D341Med (cell line): ENCODE results near the gene RUFY1.
"Not testable (repeated sequence)": the region's sequence is repeated elsewhere in the genome, so short reads cannot be mapped to it uniquely, and the experiment has no call there.

ENCODE experiments used
- DNase-seq: peaks from one replicate; pipeline ENCODE4 v3.0.0; 2012; ENCODE audit warnings: low spot score

The RUFY1 gene

DNA sequence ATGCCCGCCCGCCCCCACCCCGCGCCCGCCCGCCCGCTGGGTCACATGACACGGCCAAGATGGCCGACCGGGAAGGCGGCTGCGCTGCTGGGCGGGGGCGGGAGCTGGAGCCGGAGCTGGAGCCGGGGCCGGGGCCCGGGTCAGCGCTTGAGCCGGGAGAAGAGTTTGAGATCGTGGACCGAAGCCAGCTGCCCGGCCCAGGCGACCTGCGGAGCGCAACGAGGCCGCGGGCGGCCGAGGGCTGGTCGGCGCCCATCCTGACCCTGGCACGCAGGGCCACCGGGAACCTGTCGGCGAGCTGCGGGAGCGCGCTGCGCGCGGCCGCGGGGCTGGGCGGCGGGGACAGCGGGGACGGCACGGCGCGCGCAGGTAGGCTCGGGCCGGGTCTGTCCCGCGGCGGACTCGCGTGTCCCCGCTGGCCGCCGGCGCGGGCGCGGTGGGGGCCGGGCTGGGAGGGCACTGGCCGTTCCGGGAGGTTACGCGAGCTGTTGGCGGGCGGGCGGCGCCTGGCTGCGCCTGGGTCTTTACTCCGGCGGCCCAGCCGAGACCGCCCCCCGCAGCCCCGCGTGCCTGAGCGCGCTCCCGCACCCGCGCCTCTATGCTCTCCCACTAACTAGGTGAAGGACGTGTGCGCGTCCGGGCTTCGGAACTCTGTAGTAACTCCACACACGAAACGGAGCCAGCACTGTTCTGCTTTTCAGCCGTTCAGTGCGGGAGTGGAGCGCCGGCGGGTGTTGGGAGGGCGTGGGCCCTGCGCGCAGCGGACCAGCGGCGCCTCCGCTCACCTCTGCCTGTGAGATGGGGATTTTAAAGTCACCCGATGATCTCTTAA is at the start of gene RUFY1:
RUFY1 (plus strand) TSS at position 44 of the 832 bp plus-strand sequence; CDS start at position 60, 16 bp downstream.
- DNase-seq = peak; percentile 91

DNA sequence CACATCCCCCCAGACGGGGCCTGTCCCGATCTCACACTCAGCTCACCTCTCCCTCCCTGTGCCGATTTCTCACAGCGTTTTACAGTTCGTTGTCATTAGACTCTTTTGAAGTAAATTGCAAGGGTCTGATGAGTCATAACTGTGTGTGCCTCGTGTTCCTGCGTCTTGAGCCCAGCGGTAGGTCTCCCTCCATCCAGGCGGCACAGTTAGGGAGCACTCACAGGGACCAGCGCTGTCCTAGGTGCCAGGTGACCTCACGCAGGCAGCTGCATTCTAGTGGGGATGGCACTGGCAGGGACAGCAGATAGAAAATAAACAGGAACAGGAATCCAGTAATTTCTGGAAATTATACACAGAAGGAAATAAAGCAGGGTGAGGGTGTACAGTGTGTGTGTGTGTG is 48.4 kb upstream of the RUFY1 start:
- not testable (repeated sequence) for DNase-seq

- not testable (repeated sequence) for DNase-seq
These were observed 47.9 kb upstream of the RUFY1 start for GRCh38 chr5:179502420-179502819.

DNA sequence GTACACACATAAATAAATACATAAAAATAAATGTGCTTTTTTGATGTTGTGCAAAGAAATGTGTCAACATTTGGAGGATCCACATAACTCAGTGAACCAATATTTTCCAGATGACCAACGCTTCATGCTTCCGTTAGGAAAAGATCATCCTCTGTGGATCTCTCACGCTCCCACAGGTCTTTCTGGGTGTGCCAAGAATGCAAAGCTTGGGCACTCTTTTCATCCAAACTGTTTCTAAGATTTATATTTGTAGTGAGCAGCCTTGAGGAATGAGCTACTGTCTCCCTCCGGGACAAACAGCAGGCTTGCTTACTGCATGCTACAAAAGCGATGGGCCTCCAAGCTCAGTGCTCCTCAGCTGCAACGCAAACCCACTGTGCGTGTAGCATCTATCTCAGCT is 46.2 kb upstream of the RUFY1 start:
- no peak for DNase-seq

DNA sequence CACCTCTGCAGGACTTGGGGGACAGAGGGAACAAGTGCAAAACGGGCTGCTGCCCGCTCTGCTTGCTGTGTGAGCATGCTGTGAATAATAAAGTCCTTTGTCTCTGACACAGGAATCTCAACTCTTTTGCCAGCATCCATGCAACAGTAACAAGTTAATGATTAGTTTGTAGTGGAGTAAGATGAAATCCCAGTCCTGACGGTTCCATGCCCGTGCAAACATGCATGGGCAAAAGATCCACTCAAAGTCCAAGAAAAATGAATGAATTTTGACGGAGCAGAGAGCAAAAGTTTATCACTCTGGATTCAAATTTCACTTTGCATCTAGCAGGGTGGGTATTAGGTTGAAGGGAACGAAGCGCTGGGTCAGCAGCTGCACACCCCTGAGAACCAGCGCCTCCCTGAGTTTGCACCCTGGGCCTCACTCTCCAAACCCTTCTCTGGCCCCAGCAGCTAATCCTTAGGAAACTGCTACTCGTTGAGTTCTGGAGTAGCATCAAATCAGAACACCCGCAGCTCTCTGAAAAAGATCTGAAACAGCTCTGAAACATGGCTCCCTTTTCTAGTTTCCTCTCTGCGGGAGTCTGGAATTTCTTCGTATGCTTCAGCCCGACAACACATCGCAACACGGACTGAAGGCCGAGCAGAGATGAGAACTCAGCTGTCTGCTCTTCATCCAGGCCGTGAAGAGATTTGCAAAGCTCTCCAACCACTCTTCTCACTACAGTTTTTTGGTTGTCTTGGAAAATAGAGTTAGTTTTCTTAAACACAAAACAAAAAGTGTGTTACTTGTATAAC is 45.6 kb upstream of the RUFY1 start:
- no peak for DNase-seq

DNA sequence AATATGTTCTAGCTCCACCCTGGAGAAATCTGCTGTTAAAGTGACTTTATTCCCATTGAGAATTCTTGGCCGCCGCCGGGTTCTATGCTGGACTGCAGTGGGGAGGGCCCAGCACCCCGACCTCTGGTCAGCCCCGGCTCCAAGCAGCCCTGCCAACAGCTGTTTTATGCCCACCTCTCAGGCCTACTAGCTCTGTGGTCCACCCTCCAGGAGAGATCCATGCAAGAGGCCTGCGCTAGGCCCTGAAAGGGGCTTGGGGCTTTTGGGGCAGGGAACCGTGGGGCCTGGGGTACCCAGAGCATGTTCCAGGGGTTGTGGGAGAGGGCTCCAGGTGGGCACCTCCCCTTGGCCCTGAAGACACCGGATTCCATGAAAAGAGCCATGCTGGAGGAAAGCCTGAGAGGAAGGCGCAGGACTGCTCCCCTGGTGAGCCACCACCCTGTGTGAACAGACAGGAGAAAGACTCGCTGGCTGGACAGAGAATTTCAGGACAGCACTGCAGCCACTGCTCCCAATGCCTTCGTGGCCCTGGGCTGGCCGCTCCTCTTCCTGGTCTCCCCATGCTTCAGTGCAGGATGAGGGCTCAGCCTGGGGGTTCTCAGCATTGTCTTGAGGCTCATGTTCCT is 44.6 kb upstream of the RUFY1 start:
- DNase-seq = no peak

GRCh38 chr5:179509239-179509638 is 41.1 kb upstream of the RUFY1 start:
- no peak for DNase-seq

DNA sequence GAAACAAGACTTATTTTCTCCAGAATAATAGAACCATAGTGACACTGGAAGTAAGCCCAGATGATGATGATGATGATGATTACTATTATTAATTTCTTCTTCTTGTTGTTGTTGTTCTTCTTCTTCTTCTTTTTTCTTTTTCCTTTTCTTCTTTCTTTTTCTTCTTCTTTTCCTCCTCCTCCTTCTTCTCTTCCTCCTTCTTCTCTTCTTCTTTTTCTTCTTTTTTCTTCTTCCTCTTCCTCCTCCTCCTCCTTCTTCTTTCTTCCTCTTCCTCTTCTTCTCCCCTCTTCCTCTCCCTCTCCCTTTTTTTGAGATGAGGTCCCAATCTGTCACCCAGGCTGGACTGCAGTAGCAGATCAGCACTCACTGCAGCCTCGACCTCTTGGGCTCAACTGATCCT is 40.5 kb upstream of the RUFY1 start:
- no peak for DNase-seq

DNA sequence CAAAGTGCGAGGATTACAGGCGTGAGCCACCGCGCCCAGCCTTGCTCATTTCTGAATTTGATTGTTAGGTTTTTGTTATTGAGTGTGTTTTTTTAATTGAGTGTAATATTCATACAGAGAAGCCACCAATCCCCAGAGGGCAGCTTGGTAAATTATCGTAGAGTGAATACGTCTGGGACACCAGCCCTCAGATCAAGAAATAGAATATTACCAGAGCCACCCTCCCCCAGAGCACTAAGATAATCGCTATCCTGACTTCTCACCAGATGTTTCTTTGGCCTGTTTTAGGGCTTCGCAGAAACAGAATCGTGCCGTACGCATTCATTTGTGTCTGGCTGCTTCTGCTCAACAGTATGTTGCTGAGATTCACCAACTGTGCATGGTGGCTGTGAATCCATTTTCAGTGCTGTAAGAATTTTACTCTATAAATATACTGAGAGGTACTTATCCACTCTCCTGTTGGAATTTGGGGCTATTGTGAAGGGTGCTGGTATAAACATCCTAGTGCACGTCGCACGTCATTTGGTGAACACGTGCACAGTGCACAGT is 37.8 kb upstream of the RUFY1 start:
- DNase-seq = no peak

DNA sequence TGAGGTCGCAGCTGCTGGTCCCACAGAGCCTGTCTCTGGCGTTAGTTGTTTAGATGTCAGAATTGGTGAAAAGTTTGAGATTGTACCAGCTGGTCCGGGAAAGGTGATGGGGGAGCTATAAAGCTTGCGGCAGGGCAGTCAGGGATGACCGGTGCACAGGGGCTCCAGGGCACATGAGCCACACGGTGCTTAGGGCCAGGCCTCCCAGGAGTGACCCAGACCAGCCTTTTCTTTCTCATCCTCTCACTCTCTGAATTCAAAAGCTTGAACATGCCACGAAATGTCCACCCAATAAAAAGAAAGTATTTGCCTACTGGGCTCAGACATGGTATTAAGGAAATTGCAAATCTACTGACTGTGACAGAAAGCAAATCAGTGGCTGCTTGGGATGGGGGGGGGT is 34.9 kb upstream of the RUFY1 start:
- DNase-seq = not testable (repeated sequence)

- no peak for DNase-seq
These were observed 34.1 kb upstream of the RUFY1 start for GRCh38 chr5:179516221-179516620.

DNA sequence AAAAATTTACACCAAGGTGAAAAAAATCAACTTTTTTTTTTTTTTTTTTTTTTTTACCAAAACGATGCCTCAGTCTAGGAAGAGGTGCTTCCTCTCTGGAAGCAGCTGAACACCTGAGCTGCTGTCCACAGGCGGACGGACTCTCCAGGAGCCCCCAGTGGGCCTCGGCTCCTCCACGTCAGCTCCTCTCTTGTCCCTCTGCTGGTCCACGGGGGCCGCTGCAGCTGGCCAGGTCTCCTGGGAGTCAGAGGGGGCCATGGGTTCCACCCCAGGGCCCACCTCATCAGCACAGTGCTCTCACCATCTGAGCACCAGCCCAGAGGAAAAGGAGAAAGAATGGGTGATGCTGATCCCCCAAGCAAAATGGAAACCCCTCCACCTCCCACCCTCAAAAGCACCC is 32.6 kb upstream of the RUFY1 start:
- not testable (repeated sequence) for DNase-seq

- not testable (repeated sequence) for DNase-seq
These were observed 32.0 kb upstream of the RUFY1 start for GRCh38 chr5:179518369-179518768.

DNA sequence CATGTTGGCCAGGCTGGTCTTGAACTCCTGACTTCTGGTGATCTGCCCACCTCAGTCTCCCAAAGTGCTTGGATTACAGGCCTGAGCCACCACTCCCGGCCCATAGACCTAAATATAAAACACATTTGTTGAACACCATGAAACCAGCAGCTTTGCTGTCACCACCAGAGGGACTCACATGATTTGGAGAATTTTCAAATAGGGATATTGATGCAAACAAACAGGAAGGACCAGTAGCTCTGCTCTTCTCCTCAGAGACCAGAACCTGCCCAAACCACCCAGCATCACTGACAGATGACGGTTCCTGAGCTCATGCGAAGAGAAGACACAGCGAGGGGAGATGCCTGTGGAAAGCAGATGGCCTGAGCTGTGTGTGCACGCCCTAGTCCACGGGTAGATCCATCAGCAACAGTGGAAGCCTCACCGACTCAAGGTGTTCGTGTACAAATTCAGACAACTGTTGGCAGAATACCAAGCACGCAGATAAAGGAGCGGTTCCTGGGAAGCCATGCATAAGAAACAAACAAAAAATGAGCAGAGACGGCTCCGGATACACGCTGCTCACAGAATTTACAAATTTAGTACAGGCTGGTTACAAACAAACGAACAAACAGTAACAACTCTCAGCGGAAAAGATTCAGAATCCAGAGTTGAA is 30.8 kb upstream of the RUFY1 start:
- DNase-seq = not testable (repeated sequence)

- DNase-seq = not testable (repeated sequence)
These were observed 28.2 kb upstream of the RUFY1 start for GRCh38 chr5:179522107-179522506.

DNA sequence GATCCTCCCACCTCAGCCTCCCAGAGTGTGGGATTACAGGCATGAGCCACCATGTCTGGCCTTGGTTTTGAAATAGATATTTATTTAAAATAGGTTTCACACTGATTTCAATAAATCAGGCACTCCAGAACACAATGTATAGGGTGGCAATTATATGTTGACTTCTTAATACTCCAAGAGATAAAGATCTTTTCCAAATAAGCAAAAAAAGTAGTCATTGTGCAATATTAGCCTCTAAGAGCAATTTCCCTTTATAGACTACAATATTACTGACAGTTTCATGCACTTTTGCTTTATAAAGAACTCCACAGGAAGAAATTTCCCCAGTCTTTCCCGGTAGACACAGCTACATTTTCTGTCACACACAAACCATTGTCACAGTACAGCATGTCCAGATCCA is 23.4 kb upstream of the RUFY1 start:
- DNase-seq = no peak

- DNase-seq = no peak
These were observed 20.0 kb upstream of the RUFY1 start for GRCh38 chr5:179530069-179530998.

GRCh38 chr5:179533024-179533423 is 17.3 kb upstream of the RUFY1 start:
- no peak for DNase-seq

- DNase-seq = no peak
These were observed 16.4 kb upstream of the RUFY1 start for GRCh38 chr5:179533907-179534306.

- no peak for DNase-seq
These were observed 15.9 kb upstream of the RUFY1 start for GRCh38 chr5:179534431-179534830.

DNA sequence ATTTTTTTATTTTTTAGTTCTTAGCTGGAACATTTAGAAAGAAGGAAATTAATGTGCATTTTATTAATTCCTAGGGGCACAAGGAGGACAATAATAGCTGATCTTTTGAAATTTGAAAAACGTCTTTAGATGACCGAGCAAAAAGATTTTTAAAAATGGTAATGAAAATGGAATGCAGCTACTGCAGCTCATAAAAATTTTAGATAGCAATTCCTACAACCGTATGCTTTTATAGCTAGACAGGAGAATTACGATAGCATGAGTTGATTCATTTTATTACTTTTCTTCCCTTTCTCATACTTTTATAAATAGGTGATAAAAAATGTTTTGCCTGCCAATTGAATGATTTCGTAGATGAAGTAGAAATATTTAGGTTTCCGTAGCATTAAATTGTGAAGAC is 13.7 kb upstream of the RUFY1 start:
- DNase-seq = no peak
